CD4-positive, alpha-beta T cell (primary cell): ENCODE measurements around the gene PDLIM3. TPM values are rescaled to one million over a fixed set of nuclear protein-coding genes. Genes with fewer than 3 reads are reported as not detected.

Experiments used
- ATAC-seq: fragments of 200-7000 bp; cut with Tn5 transposase; one replicate; pipeline ENCODE4 v1.10.0; 2022; ENCODE audit warnings: mild to moderate bottlenecking; ENCODE audit not compliant: poor library complexity
- CTCF ChIA-PET: fragments of 350-600 bp; sonication (Branson Sonifier 250); formaldehyde crosslinking; loops from one replicate; lab custom pipeline; 2021; ENCODE audit warnings: antibody characterized with exemption, inconsistent platforms; lab: Charles Lee
- POLR2A ChIA-PET: fragments of 350-600 bp; sonication (Branson Sonifier 250); formaldehyde crosslinking; loops from one replicate; lab custom pipeline; 2021; ENCODE audit warnings: antibody characterized with exemption, inconsistent platforms; lab: Charles Lee
- DNase-seq, 14 experiments: peaks; one replicate each; pipeline ENCODE4 v3.0.0-alpha.2; 2013 to 2020; ENCODE audit warnings: mixed read lengths in 2 of 14
- H3K27ac ChIP-seq, 2 donors: one replicate each; pipeline versions ENCODE4 v1.5.1 to v1.7.0; 2013; ENCODE audit warnings: low read length in 2 of 2, low read depth in 1 of 2, mild to moderate bottlenecking in 1 of 2
- H3K27me3 ChIP-seq, 2 experiments: 1 replicate in 1 of 2; 2 replicates in 1 of 2; pipeline versions ENCODE4 v1.6.1 to v1.7.0; 2013; ENCODE audit warnings: low read length in 2 of 2, control low read depth in 1 of 2, mild to moderate bottlenecking in 1 of 2, moderate library complexity in 1 of 2; ENCODE audit not compliant: insufficient read depth in 2 of 2, control insufficient read depth in 1 of 2
- H3K36me3 ChIP-seq: one replicate; pipeline ENCODE4 v1.6.1; 2013; ENCODE audit warnings: low read length, control low read depth; ENCODE audit not compliant: insufficient read depth
- H3K4me1 ChIP-seq: one replicate; pipeline ENCODE4 v1.6.1; 2013; ENCODE audit warnings: low read length, control low read depth; ENCODE audit not compliant: insufficient read depth
- H3K4me3 ChIP-seq: one replicate; pipeline ENCODE4 v1.5.1; 2013; ENCODE audit warnings: mild to moderate bottlenecking, low read length, moderate library complexity
- H3K9me3 ChIP-seq, 2 experiments: 1 replicate in 1 of 2; 2 replicates in 1 of 2; pipeline versions ENCODE4 v1.6.1 to v1.7.0; 2013; ENCODE audit warnings: low read length in 2 of 2, mild to moderate bottlenecking in 2 of 2, control low read depth in 1 of 2, moderate library complexity in 1 of 2; ENCODE audit not compliant: control insufficient read depth in 1 of 2, insufficient read depth in 1 of 2
- H3K27ac Mint-ChIP-seq: one replicate; pipeline ENCODE4 v1.8.0; 2020; ENCODE audit warnings: mixed read lengths
- H3K27me3 Mint-ChIP-seq: one replicate; pipeline ENCODE4 v1.8.0; 2021; ENCODE audit warnings: mixed read lengths
- H3K36me3 Mint-ChIP-seq: one replicate; pipeline ENCODE4 v1.8.0; 2021; ENCODE audit warnings: low read depth, mixed read lengths
- H3K4me1 Mint-ChIP-seq: one replicate; pipeline ENCODE4 v1.8.0; 2021; ENCODE audit warnings: low read depth, mixed read lengths
- H3K4me3 Mint-ChIP-seq: one replicate; pipeline ENCODE4 v1.8.0; 2020; ENCODE audit warnings: mild to moderate bottlenecking, mixed read lengths
- H3K9me3 Mint-ChIP-seq: one replicate; pipeline ENCODE4 v1.8.0; 2020; ENCODE audit warnings: mixed read lengths
- CTCF ChIP-seq: fragments of 200-600 bp; IDR thresholded peaks from one replicate; pipeline ENCODE4 v1.8.0; 2022; ENCODE audit warnings: antibody characterized with exemption, mild to moderate bottlenecking
- intact Hi-C, 2 experiments: fragments of 100-400 bp; cut with DNase I in 1 of 2; cut with micrococcal nuclease in 1 of 2; formaldehyde crosslinking; loops; one replicate each; pipeline versions ENCODE4 v1.15.1 to v1.9.0; 2023 to 2025; cut with DNase I, micrococcal nuclease
- total RNA-seq, 174 experiments: library from RNA in 2 of 174; stranded (reverse) in 2 of 174; gene quantifications; one replicate each; pipeline ENCODE4 v1.2.3 and lab custom pipeline; 2021 to 2026

Gene PDLIM3
- total RNA-seq, 2 experiments from 2014 or later: not detected

- no peak for TF ChIP-seq CTCF
- Mint-ChIP-seq H3K27me3 (peaks cover 28% of the 10 kb centered on the region), H3K4me1 (no peaks in the 10 kb centered on the region), H3K4me3 (no peak overlapping the region), H3K27ac (no peak overlapping the region), H3K36me3 (no peaks in the 10 kb centered on the region), H3K9me3 (no peaks in the 10 kb centered on the region)
- intact Hi-C loops: no loop called here
- no peak for ATAC-seq
- CTCF ChIA-PET: no interaction called here
- Histone ChIP-seq H3K27me3 (peaks cover 19 to 42% of the 10 kb centered on the region in 2 experiments), H3K4me3 (no peak overlapping the region), H3K36me3 (no peaks in the 10 kb centered on the region), H3K27ac (no peak overlapping the region), H3K4me1 (no peaks in the 10 kb centered on the region), H3K9me3 (no peaks in the 10 kb centered on the region)
- POLR2A ChIA-PET: no interaction called here
- no peak for DNase-seq
These were observed 4.7 kb upstream of the PDLIM3 start for GRCh38 chr4:185540040-185540439.

- ChIA-PET POLR2A (no interaction called here), CTCF (no interaction called here)
- no peak overlapping the region for H3K4me3 Mint-ChIP-seq
- H3K27ac Mint-ChIP-seq: no peak overlapping the region
- H3K9me3 Mint-ChIP-seq: no peaks in the 10 kb centered on the region
- H3K4me1 ChIP-seq: peaks cover 3% of the 10 kb centered on the region
- DNase-seq (no peak), ATAC-seq (no peak)
- no peak for TF ChIP-seq CTCF
- H3K4me1 Mint-ChIP-seq: no peaks in the 10 kb centered on the region
- no peaks in the 10 kb centered on the region for H3K36me3 ChIP-seq
- peaks cover 24 to 54% of the 10 kb centered on the region in 2 experiments for H3K27me3 ChIP-seq
- H3K36me3 Mint-ChIP-seq: no peaks in the 10 kb centered on the region
- H3K27ac ChIP-seq: no peak overlapping the region
- H3K9me3 ChIP-seq: peaks cover 0 to 4% of the 10 kb centered on the region in 2 experiments
- peaks cover 36% of the 10 kb centered on the region for H3K27me3 Mint-ChIP-seq
- no peak overlapping the region for H3K4me3 ChIP-seq
- intact Hi-C loops: loop anchor here in 1 of 2 experiments (5.0 kb wide), 1 partner anchor 58 kb away; no protein-coding TSS in a partner anchor
These were observed 3.5 kb upstream of the PDLIM3 start for GRCh38 chr4:185538806-185539205.

- no peaks in the 10 kb centered on the region for H3K4me1 Mint-ChIP-seq
- H3K36me3 ChIP-seq: no peaks in the 10 kb centered on the region
- no peak overlapping the region for H3K4me3 ChIP-seq
- H3K4me3 Mint-ChIP-seq: no peak overlapping the region
- no peak overlapping the region for H3K27ac ChIP-seq
- peaks cover 3% of the 10 kb centered on the region for H3K4me1 ChIP-seq
- no peak for TF ChIP-seq CTCF
- ChIA-PET CTCF (no interaction called here), POLR2A (no interaction called here)
- peaks cover 41% of the 10 kb centered on the region for H3K27me3 Mint-ChIP-seq
- H3K27me3 ChIP-seq: peaks cover 34 to 68% of the 10 kb centered on the region in 2 experiments
- DNase-seq (no peak), ATAC-seq (no peak)
- intact Hi-C loops: loop anchor here in 1 of 2 experiments (5.0 kb wide), 1 partner anchor 61 kb away; no protein-coding TSS in a partner anchor
- no peaks in the 10 kb centered on the region for H3K36me3 Mint-ChIP-seq
- H3K9me3 Mint-ChIP-seq: no peaks in the 10 kb centered on the region
- H3K9me3 ChIP-seq: peaks cover 0 to 4% of the 10 kb centered on the region in 2 experiments
- no peak overlapping the region for H3K27ac Mint-ChIP-seq
These were observed 1.1 kb upstream of the PDLIM3 start for GRCh38 chr4:185536411-185536709.
